Subcutaneous abdominal adipose tissue (tissue), 5 donors: ENCODE data around the gene MYO7B.

ENCODE experiments used
- H3K27ac ChIP-seq: one replicate; pipeline ENCODE4 v1.7.0; 2013; ENCODE audit warnings: low read depth, mild to moderate bottlenecking, inconsistent platforms, low read length, moderate library complexity
- H3K27me3 ChIP-seq, 5 donors: one replicate each; pipeline ENCODE4 v1.7.0; 2013; ENCODE audit warnings: low read length in 5 of 5, inconsistent platforms in 1 of 5; ENCODE audit not compliant: control insufficient read depth in 5 of 5, insufficient read depth in 4 of 5
- H3K36me3 ChIP-seq, 5 donors: one replicate each; pipeline ENCODE4 v1.7.0; 2013; ENCODE audit warnings: low read length in 5 of 5; ENCODE audit not compliant: control insufficient read depth in 5 of 5, insufficient read depth in 5 of 5
- H3K4me1 ChIP-seq, 5 donors: one replicate each; pipeline ENCODE4 v1.7.0; 2013; ENCODE audit warnings: low read length in 5 of 5, mild to moderate bottlenecking in 3 of 5, moderate library complexity in 1 of 5; ENCODE audit not compliant: control insufficient read depth in 5 of 5, insufficient read depth in 5 of 5
- H3K4me3 ChIP-seq, 5 donors: one replicate each; pipeline ENCODE4 v1.7.0; 2013; ENCODE audit warnings: low read length in 5 of 5, low read depth in 1 of 5
- H3K9ac ChIP-seq, 5 donors: one replicate each; pipeline ENCODE4 v1.7.0; 2013; ENCODE audit warnings: low read length in 5 of 5, mild to moderate bottlenecking in 4 of 5, moderate library complexity in 3 of 5
- H3K9me3 ChIP-seq, 5 donors: one replicate each; pipeline ENCODE4 v1.7.0; 2013; ENCODE audit warnings: low read length in 5 of 5; ENCODE audit not compliant: control insufficient read depth in 5 of 5
- donor health status: healthy.
- donor health status: healthy.
- donor health status: healthy.
- donor health status: healthy.
- donor health status: healthy.

MYO7B gene

DNA sequence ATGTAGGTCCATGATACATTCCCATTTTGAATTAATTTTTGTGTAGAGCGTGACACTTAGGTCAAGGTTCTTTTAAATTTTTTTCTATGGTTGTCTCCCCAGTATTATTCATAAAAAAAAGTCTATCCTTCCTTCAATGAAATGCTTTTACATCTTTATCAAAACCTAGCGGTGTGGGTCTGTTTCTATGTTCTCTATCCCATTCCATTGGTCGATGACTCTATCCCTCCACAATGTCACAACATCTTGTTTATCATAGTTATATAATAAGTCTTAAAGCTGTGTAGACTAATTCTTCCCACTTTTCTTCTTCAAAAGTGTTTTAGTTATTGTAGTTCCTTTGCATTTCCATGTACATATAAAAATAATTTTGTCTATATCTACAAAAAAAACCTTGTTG, 63.2 kb downstream of the MYO7B start:
- Histone ChIP-seq H3K36me3 (no peaks in the 10 kb centered on the region), H3K4me3 (no peak overlapping the region), H3K4me1 (no peaks in the 10 kb centered on the region), H3K27me3 (no peaks in the 10 kb centered on the region), H3K9ac (no peak overlapping the region), H3K27ac (no peak overlapping the region), H3K9me3 (peaks cover 0 to 4% (median 0%) of the 10 kb centered on the region in 5 donors)

DNA sequence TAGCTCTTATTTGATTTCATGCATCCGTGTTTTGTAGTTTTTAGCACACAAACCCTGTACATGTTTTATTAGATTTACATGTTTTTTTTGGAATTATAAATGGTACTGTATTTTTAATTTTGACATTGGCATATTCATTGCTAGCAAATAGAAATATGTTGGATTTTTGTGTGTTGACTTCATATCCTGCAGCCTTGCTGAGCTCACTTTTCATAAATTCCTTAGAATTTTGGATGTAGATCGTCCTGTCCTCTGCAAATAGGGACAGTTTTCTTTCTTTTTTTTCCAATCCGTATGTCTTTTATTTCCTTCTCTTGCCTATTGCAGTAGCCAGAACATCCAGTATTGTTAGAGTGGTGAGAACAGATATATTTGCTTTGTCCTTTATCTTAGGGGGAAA, 63.7 kb downstream of the MYO7B start:
- Histone ChIP-seq H3K4me3 (no peak overlapping the region), H3K27me3 (no peaks in the 10 kb centered on the region), H3K4me1 (no peaks in the 10 kb centered on the region), H3K27ac (no peak overlapping the region), H3K9me3 (peaks cover 0 to 4% (median 0%) of the 10 kb centered on the region in 5 donors), H3K9ac (no peak overlapping the region), H3K36me3 (no peaks in the 10 kb centered on the region)

GRCh38 chr2:127604986-127605385, 69.5 kb downstream of the MYO7B start:
- no peaks in the 10 kb centered on the region for H3K36me3 ChIP-seq
- H3K9ac ChIP-seq, result no peak overlapping the region
- no peak overlapping the region for H3K27ac ChIP-seq
- H3K4me1 ChIP-seq, result no peaks in the 10 kb centered on the region
- no peak overlapping the region for H3K4me3 ChIP-seq
- peaks cover 0 to 4% (median 0%) of the 10 kb centered on the region in 5 donors for H3K9me3 ChIP-seq
- H3K27me3 ChIP-seq, result peaks cover 0 to 5% (median 0%) of the 10 kb centered on the region in 5 donors

DNA sequence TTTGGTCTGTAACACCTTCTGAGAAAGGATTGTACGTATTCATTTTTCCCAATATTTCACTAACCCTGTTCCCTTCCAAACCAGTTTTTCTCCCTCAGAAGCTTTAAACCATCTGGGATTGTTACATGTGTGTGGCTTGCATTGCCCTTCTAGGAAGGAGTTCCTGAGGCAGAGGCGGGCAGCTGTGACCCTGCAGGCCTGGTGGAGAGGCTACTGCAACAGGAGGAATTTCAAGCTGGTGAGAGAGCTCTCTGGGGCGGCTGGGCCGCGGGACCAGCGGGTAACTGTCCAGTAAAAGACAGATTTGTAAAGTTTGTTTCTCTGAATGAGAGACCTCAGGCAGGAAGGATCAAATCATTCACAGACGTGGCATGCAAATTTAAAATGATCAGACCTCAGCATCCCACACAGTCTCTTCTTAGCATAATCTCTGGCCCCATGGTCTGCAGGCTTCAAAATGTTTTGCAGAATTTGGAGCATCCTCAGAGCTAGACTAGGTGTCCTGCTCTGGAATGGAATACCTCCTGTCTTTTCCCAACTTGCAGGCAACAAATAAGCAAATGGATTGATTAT, 70.3 kb downstream of the MYO7B start:
- Histone ChIP-seq H3K9ac (no peak overlapping the region), H3K27ac (no peak overlapping the region), H3K36me3 (no peaks in the 10 kb centered on the region), H3K27me3 (peaks cover 0 to 5% (median 0%) of the 10 kb centered on the region in 5 donors), H3K9me3 (peaks cover 0 to 6% (median 3%) of the 10 kb centered on the region in 5 donors), H3K4me3 (no peak overlapping the region), H3K4me1 (no peaks in the 10 kb centered on the region)

DNA sequence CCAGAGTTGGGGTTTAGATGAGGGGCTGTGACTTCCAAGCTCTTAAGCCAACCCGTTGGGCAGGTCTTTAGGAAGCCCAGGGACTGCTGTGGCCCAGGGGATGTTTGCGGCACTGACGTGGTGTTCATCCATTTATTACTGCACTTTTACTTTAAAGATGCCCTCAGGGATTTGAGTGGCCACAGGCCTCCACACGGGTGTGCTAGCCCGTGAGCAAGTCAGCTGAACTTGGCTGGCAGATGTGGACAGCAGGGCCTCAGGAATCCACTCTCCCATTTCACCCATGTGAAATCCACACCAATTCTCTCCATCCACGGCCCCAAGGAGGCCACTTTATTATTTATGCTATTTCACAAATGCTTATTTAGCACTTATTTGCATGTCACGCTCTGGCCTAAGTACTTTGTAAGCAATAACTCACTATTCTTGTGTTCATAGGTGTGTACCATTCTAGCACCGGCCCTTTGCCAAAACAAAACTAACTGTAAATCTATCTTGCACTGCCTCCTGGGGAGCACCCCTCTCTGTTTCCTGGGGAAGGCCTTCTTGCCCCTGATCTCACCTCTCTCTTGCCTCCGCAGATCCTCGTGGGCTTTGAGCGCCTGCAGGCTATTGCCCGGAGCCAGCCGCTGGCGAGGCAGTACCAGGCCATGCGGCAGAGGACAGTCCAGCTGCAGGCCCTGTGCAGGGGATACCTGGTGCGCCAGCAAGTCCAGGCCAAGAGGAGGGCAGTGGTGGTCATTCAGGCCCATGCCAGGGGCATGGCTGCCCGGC, 71.3 kb downstream of the MYO7B start:
- no peaks in the 10 kb centered on the region for H3K36me3 ChIP-seq

GRCh38 chr2:127607399-127607908, 72.0 kb downstream of the MYO7B start:
- Histone ChIP-seq H3K9ac (no peak overlapping the region), H3K4me3 (no peak overlapping the region), H3K4me1 (no peaks in the 10 kb centered on the region), H3K9me3 (peaks cover 0 to 18% (median 14%) of the 10 kb centered on the region in 5 donors), H3K36me3 (no peaks in the 10 kb centered on the region), H3K27ac (no peak overlapping the region), H3K27me3 (peaks cover 0 to 5% (median 0%) of the 10 kb centered on the region in 5 donors)

More for the DNA sequence above, 71.3 kb downstream of the MYO7B start:
- peaks cover 0 to 14% (median 10%) of the 10 kb centered on the region in 5 donors for H3K9me3 ChIP-seq
- H3K27me3 ChIP-seq, result peaks cover 0 to 5% (median 0%) of the 10 kb centered on the region in 5 donors
- no peaks in the 10 kb centered on the region for H3K4me1 ChIP-seq
- no peak overlapping the region for H3K27ac ChIP-seq
- H3K4me3 ChIP-seq, result no peak overlapping the region
- no peak overlapping the region for H3K9ac ChIP-seq

GRCh38 chr2:127608061-127609030, 72.9 kb downstream of the MYO7B start:
- H3K36me3 ChIP-seq, result no peaks in the 10 kb centered on the region

GRCh38 chr2:127609031-127609751, 73.7 kb downstream of the MYO7B start:
- Histone ChIP-seq H3K9me3 (peaks cover 0 to 34% (median 18%) of the 10 kb centered on the region in 5 donors), H3K27me3 (peaks cover 0 to 5% (median 0%) of the 10 kb centered on the region in 5 donors), H3K4me1 (no peaks in the 10 kb centered on the region), H3K36me3 (no peaks in the 10 kb centered on the region), H3K4me3 (no peak overlapping the region), H3K9ac (no peak overlapping the region), H3K27ac (no peak overlapping the region)

More at GRCh38 chr2:127608061-127609030, 72.9 kb downstream of the MYO7B start:
- Histone ChIP-seq H3K9ac (no peak overlapping the region), H3K4me1 (no peaks in the 10 kb centered on the region), H3K4me3 (no peak overlapping the region), H3K9me3 (peaks cover 0 to 26% (median 16%) of the 10 kb centered on the region in 5 donors), H3K27ac (no peak overlapping the region), H3K27me3 (peaks cover 0 to 5% (median 0%) of the 10 kb centered on the region in 5 donors)

DNA sequence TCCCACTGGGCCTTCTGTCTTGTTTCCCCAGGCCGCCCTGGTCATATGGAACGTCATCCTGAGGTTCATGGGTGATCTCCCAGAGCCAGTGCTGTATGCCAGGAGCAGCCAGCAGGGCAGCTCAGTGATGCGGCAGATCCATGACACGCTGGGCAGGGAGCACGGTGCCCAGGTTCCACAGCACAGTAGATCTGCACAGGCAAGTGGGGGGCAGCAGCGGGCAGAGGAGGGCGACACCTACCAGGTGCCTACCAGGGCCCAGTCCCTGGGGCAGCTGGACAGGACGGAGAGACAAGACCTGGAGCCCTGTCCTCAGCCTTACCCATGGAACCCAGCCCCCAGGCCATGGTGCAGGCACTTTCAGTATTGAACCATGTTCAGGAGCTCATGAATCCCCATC, 74.3 kb downstream of the MYO7B start:
- no peak overlapping the region for H3K27ac ChIP-seq
- H3K36me3 ChIP-seq, result no peaks in the 10 kb centered on the region
- no peaks in the 10 kb centered on the region for H3K4me1 ChIP-seq
- H3K4me3 ChIP-seq, result no peak overlapping the region
- no peak overlapping the region for H3K9ac ChIP-seq
- H3K9me3 ChIP-seq, result peaks cover 0 to 34% (median 18%) of the 10 kb centered on the region in 5 donors
- H3K27me3 ChIP-seq, result peaks cover 0 to 5% (median 0%) of the 10 kb centered on the region in 5 donors
